Measurements from ENCODE around the gene PIAS2. TPM values are rescaled to one million over a fixed set of nuclear protein-coding genes. Genes with fewer than 3 reads are reported as not detected.

PIAS2 gene
- total and polyA plus RNA-seq, 2 of the 13 experiments (the other 11 are each of a cell fraction or from before 2014, with no cell fraction given), result 12.2 to 12.7 TPM

GRCh38 chr18:46917108-46917802, at the start of gene PIAS2, which contains the start of gene KATNAL2 (continued):
- TF ChIP-seq GTF3A (CRISPR knock-in tag; conservative IDR thresholded peaks at IDR 0.05) (no peak), KDM5B (CRISPR knock-in tag; IDR thresholded peaks at IDR 0.05; ENCODE audit: borderline replicate concordance) (no peak), PRDM4 (CRISPR knock-in tag; IDR thresholded peaks at IDR 0.05; ENCODE audit: borderline replicate concordance) (no peak), SYNCRIP (IDR thresholded peaks at IDR 0.05; ENCODE audit: insufficient read depth, low read depth, low read length) (no peak), ZNF615 (CRISPR knock-in tag; IDR thresholded peaks at IDR 0.05; ENCODE audit: borderline replicate concordance) (no peak), STAG1 (CRISPR knock-in tag; IDR thresholded peaks at IDR 0.05) (peak; percentile 11; the same call in 1 of the 2 replicates), AHDC1 (CRISPR knock-in tag; IDR thresholded peaks at IDR 0.05; ENCODE audit: borderline replicate concordance) (no peak), BCL3 (CRISPR knock-in tag; IDR thresholded peaks at IDR 0.05) (0 out of 2 replicates have a peak, but pooled peaks have one; percentile 43), NR0B2 (CRISPR knock-in tag; IDR thresholded peaks at IDR 0.05) (no peak), MYPOP (CRISPR knock-in tag; IDR thresholded peaks at IDR 0.05) (no peak), ZKSCAN1 (IDR thresholded peaks at IDR 0.05; ENCODE audit: low read length) (no peak)
